H9 (cell line): ENCODE data around the gene LARP4B. TPM values are rescaled to one million over a fixed set of nuclear protein-coding genes. Genes with fewer than 3 reads are reported as not detected.
A peak's percentile ranks its signal among the peaks of the same experiment; 100 is the strongest.

Source experiments
- DNase-seq: peaks from one replicate; pipeline ENCODE4 v3.0.0-alpha.2; 2017
- H2AFZ ChIP-seq: one replicate; pipeline ENCODE4 v1.6.1; 2013; ENCODE audit warnings: mild to moderate bottlenecking, low read length, control low read depth, moderate library complexity
- H2AK5ac ChIP-seq: 2 replicates; pipeline ENCODE4 v1.6.1; 2013; ENCODE audit warnings: low read length, control low read depth, mixed read lengths; ENCODE audit not compliant: insufficient read length
- H2BK120ac ChIP-seq: one replicate; pipeline ENCODE4 v1.6.1; 2013; ENCODE audit warnings: low read depth, mild to moderate bottlenecking, low read length, control low read depth, inconsistent platforms; ENCODE audit not compliant: poor library complexity, severe bottlenecking
- H2BK12ac ChIP-seq: 2 replicates; pipeline ENCODE4 v1.6.1; 2013; ENCODE audit warnings: low read length, control low read depth, mixed read lengths, low read depth; ENCODE audit not compliant: insufficient read length
- H2BK15ac ChIP-seq: 2 replicates; pipeline ENCODE4 v1.6.1; 2013; ENCODE audit warnings: low read depth, low read length, control low read depth
- H2BK20ac ChIP-seq: one replicate; pipeline ENCODE4 v1.6.1; 2013; ENCODE audit warnings: low read depth, mild to moderate bottlenecking, low read length, control low read depth, inconsistent platforms; ENCODE audit not compliant: poor library complexity, severe bottlenecking
- H2BK5ac ChIP-seq: 2 replicates; pipeline ENCODE4 v1.6.1; 2013; ENCODE audit warnings: low read length, control low read depth, mixed read lengths; ENCODE audit not compliant: insufficient read length
- H3K14ac ChIP-seq: 2 replicates; pipeline ENCODE4 v1.6.1; 2013; ENCODE audit warnings: low read length, control low read depth; ENCODE audit not compliant: insufficient read depth
- H3K18ac ChIP-seq: 2 replicates; pipeline ENCODE4 v1.6.1; 2013; ENCODE audit warnings: low read depth, mild to moderate bottlenecking, mixed read lengths, low read length, control low read depth; ENCODE audit not compliant: insufficient read length
- H3K23ac ChIP-seq: 2 replicates; pipeline ENCODE4 v1.6.1; 2013; ENCODE audit warnings: low read length, control low read depth, mixed read lengths, low read depth; ENCODE audit not compliant: insufficient read length
- H3K23me2 ChIP-seq: 2 replicates; pipeline ENCODE4 v1.6.1; 2013; ENCODE audit warnings: low read depth, mild to moderate bottlenecking, mixed read lengths, low read length, control low read depth; ENCODE audit not compliant: insufficient read length, poor library complexity, severe bottlenecking
- H3K27ac ChIP-seq: 2 replicates; pipeline ENCODE4 v1.5.1; 2013; ENCODE audit warnings: low read length, control low read depth, mixed read lengths, low read depth; ENCODE audit not compliant: insufficient read length
- H3K27me3 ChIP-seq: 2 replicates; pipeline ENCODE4 v1.6.1; 2013; ENCODE audit warnings: low read length, control low read depth, inconsistent platforms; ENCODE audit not compliant: insufficient read depth
- H3K4ac ChIP-seq: 2 replicates; pipeline ENCODE4 v1.6.1; 2013; ENCODE audit warnings: low read depth, mild to moderate bottlenecking, control low read depth, inconsistent platforms, low read length, moderate library complexity
- H3K4me1 ChIP-seq: 2 replicates; pipeline ENCODE4 v1.6.1; 2013; ENCODE audit warnings: low read length, control low read depth, inconsistent platforms; ENCODE audit not compliant: insufficient read depth
- H3K4me2 ChIP-seq: 2 replicates; pipeline ENCODE4 v1.6.1; 2013; ENCODE audit warnings: low read length, control low read depth, mixed read lengths; ENCODE audit not compliant: insufficient read length, insufficient read depth
- H3K56ac ChIP-seq: 2 replicates; pipeline ENCODE4 v1.6.1; 2013; ENCODE audit warnings: low read depth, mild to moderate bottlenecking, mixed read lengths, low read length, control low read depth; ENCODE audit not compliant: insufficient read length
- H3K79me1 ChIP-seq: 2 replicates; pipeline ENCODE4 v1.6.1; 2013; ENCODE audit warnings: low read depth, mild to moderate bottlenecking, moderate library complexity, low read length, control low read depth, inconsistent platforms; ENCODE audit not compliant: insufficient read depth, poor library complexity, severe bottlenecking
- H3K79me2 ChIP-seq: 2 replicates; pipeline ENCODE4 v1.6.1; 2013; ENCODE audit warnings: low read length, control low read depth, inconsistent platforms; ENCODE audit not compliant: insufficient read depth
- H3K9ac ChIP-seq: 2 replicates; pipeline ENCODE4 v1.6.1; 2013; ENCODE audit warnings: low read length, control low read depth, mixed read lengths; ENCODE audit not compliant: insufficient read length; ENCODE audit errors: extremely low read depth
- H3K9me3 ChIP-seq: one replicate; pipeline ENCODE4 v1.6.1; 2013; ENCODE audit warnings: low read depth, low read length, inconsistent platforms; ENCODE audit not compliant: control insufficient read depth
- H3T11ph ChIP-seq: one replicate; pipeline ENCODE4 v1.6.1; 2013; ENCODE audit warnings: mild to moderate bottlenecking, low read length, control low read depth, inconsistent platforms
- H4K20me1 ChIP-seq: one replicate; pipeline ENCODE4 v1.6.1; 2013; ENCODE audit not compliant: control insufficient read depth, insufficient read length, insufficient read depth
- H4K5ac ChIP-seq: 2 replicates; pipeline ENCODE4 v1.6.1; 2013; ENCODE audit warnings: low read depth, mild to moderate bottlenecking, mixed read lengths, low read length, control low read depth; ENCODE audit not compliant: insufficient read length
- H4K8ac ChIP-seq: replicated peaks from 2 replicates; pipeline ENCODE4 v1.6.1; 2013; ENCODE audit warnings: low read length, control low read depth, mixed read lengths, low read depth; ENCODE audit not compliant: insufficient read length
- H4K91ac ChIP-seq: 2 replicates; pipeline ENCODE4 v1.6.1; 2013; ENCODE audit warnings: low read depth, mild to moderate bottlenecking, moderate library complexity, mixed read lengths, low read length, control low read depth; ENCODE audit not compliant: insufficient read length
- H3K27ac Mint-ChIP-seq, 3 experiments: 2 replicates in 2 of 3; 3 replicates in 1 of 3; pipeline ENCODE4 v1.8.0; 2020 to 2021; ENCODE audit warnings: mixed read lengths in 3 of 3, mild to moderate bottlenecking in 1 of 3, moderate library complexity in 1 of 3
- H3K27me3 Mint-ChIP-seq: 2 replicates; pipeline ENCODE4 v1.8.0; 2021; ENCODE audit warnings: low read depth, mild to moderate bottlenecking, moderate library complexity, mixed read lengths
- H3K36me3 Mint-ChIP-seq, 3 experiments: 2 replicates in 2 of 3; 3 replicates in 1 of 3; pipeline ENCODE4 v1.8.0; 2020 to 2021; ENCODE audit warnings: low read depth in 3 of 3, mixed read lengths in 3 of 3; ENCODE audit not compliant: insufficient read depth in 1 of 3
- H3K4me1 Mint-ChIP-seq, 2 experiments: 2 replicates each; pipeline ENCODE4 v1.8.0; 2020; ENCODE audit warnings: mixed read lengths in 2 of 2
- H3K4me3 Mint-ChIP-seq, 2 experiments: 2 replicates in 1 of 2; 3 replicates in 1 of 2; pipeline ENCODE4 v1.8.0; 2020 to 2021; ENCODE audit warnings: mild to moderate bottlenecking in 2 of 2, mixed read lengths in 2 of 2, moderate library complexity in 1 of 2
- H3K9me3 Mint-ChIP-seq, 2 experiments: 2 replicates in 1 of 2; 3 replicates in 1 of 2; pipeline ENCODE4 v1.8.0; 2020; ENCODE audit warnings: mild to moderate bottlenecking in 2 of 2, mixed read lengths in 2 of 2, moderate library complexity in 1 of 2
- WGBS: extraction: QIAGEN DNeasy Blood & Tissue Kit; methylation state at CpG from one replicate; pipeline ENCODE4 v1.1.7; 2013; ENCODE audit warnings: missing lambda C conversion rate, low lambda C conversion rate, mixed read lengths; ENCODE audit not compliant: insufficient read length; ENCODE audit errors: extremely low coverage; 5-methylcytosine and 5-hydroxymethylcytosine counted together
- total RNA-seq: library from RNA; stranded (reverse); gene quantifications from 2 replicates; pipeline ENCODE4 v1.2.1, GENCODE V29; 2021
- TF ChIP-seq, protein P1 (sequence below): fragments of 200-600 bp; sonication (generic); conservative IDR thresholded peaks from 3 replicates; pipeline ENCODE4 v1.8.0; 2021; ENCODE audit warnings: antibody characterized with exemption, mild to moderate bottlenecking

LARP4B gene
- total RNA-seq, 1 experiment from 2014 or later: 88.9 TPM

DNA sequence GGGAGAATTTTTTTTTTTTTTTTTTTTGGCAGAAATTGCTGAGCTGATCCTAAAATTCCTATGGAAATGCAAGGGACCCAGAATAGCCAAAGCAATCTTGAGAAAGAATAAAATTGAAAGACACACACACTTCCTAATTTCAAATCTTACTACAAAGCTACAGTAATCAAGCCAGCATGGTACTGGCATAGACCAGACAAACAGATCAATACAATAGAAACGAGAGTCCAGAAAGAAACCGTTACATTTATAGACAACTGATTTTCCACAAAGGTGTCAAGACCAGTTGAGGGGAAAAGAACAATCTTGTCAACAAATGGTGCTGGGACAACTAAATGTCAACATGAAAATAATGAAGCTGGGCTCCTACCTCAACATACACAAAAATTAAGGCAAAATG lies 34.5 kb downstream of the LARP4B start:
- H3K27ac ChIP-seq: no peak overlapping the region
- H3K56ac ChIP-seq: no peak overlapping the region
- H4K20me1 ChIP-seq: no peaks in the 10 kb centered on the region
- H3K4me1 Mint-ChIP-seq: peaks cover 7 to 10% of the 10 kb centered on the region in 2 experiments; a peak in 2 of 4 replicates
- H2BK20ac ChIP-seq: no peak overlapping the region
- H2BK120ac ChIP-seq: no peak overlapping the region
- H3K9me3 ChIP-seq: no peaks in the 10 kb centered on the region
- H4K5ac ChIP-seq: no peak overlapping the region
- H3K14ac ChIP-seq: no peak overlapping the region
- H3K4ac ChIP-seq: no peak overlapping the region
- no peaks in the 10 kb centered on the region for H3K9me3 Mint-ChIP-seq
- peak overlapping the region in 1 of 3 experiments; percentile 64; a peak in 1 of 7 replicates for H3K27ac Mint-ChIP-seq
- no peak for DNase-seq
- no peak overlapping the region for H4K91ac ChIP-seq
- no peak overlapping the region for H2BK15ac ChIP-seq
- no peaks in the 10 kb centered on the region for H3K27me3 Mint-ChIP-seq
- no peak overlapping the region for H3K23ac ChIP-seq
- no peak overlapping the region for H4K8ac ChIP-seq
- peaks cover 3% of the 10 kb centered on the region for H3K79me1 ChIP-seq
- WGBS: no CpG with 5 or more reads among the region's 2 CpGs
- H2BK5ac ChIP-seq: no peak overlapping the region
- H3K36me3 Mint-ChIP-seq: 0 out of 7 replicates have a peak, but pooled peaks cover 0 to 9% (median 0%) of the 10 kb centered on the region in 3 experiments
- H3K23me2 ChIP-seq: no peaks in the 10 kb centered on the region
- no peaks in the 10 kb centered on the region for H3K27me3 ChIP-seq
- H3T11ph ChIP-seq: no peak overlapping the region
- TF ChIP-seq, protein P1, sequence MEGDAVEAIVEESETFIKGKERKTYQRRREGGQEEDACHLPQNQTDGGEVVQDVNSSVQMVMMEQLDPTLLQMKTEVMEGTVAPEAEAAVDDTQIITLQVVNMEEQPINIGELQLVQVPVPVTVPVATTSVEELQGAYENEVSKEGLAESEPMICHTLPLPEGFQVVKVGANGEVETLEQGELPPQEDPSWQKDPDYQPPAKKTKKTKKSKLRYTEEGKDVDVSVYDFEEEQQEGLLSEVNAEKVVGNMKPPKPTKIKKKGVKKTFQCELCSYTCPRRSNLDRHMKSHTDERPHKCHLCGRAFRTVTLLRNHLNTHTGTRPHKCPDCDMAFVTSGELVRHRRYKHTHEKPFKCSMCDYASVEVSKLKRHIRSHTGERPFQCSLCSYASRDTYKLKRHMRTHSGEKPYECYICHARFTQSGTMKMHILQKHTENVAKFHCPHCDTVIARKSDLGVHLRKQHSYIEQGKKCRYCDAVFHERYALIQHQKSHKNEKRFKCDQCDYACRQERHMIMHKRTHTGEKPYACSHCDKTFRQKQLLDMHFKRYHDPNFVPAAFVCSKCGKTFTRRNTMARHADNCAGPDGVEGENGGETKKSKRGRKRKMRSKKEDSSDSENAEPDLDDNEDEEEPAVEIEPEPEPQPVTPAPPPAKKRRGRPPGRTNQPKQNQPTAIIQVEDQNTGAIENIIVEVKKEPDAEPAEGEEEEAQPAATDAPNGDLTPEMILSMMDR: no peak
- H2BK12ac ChIP-seq: no peak overlapping the region
- no peak overlapping the region for H2AFZ ChIP-seq
- H3K18ac ChIP-seq: no peak overlapping the region
- no peak overlapping the region for H3K4me2 ChIP-seq
- no peak overlapping the region for H3K9ac ChIP-seq
- H2AK5ac ChIP-seq: no peak overlapping the region
- H3K4me1 ChIP-seq: no peaks in the 10 kb centered on the region
- H3K4me3 Mint-ChIP-seq: no peak overlapping the region
- peaks cover 18% of the 10 kb centered on the region; the same call in 1 of the 2 replicates for H3K79me2 ChIP-seq
